Activated CD4-positive, alpha-beta T cell treated with anti-CD3 and anti-CD28 coated beads for 36 hours (primary cell): ENCODE results near the gene TIMP3. TPM values are rescaled to one million over a fixed set of nuclear protein-coding genes. Genes with fewer than 3 reads are reported as not detected.

Experiments used
- ATAC-seq: fragments of 200-7000 bp; cut with Tn5 transposase; one replicate; pipeline ENCODE4 v1.10.0; 2021; ENCODE audit warnings: mild to moderate bottlenecking, moderate library complexity
- CTCF ChIA-PET: fragments of 350-600 bp; sonication (Branson Sonifier 250); formaldehyde crosslinking; loops from one replicate; lab custom pipeline; 2021; ENCODE audit warnings: antibody characterized with exemption; lab: Charles Lee
- POLR2A ChIA-PET: fragments of 350-600 bp; sonication (Branson Sonifier 250); formaldehyde crosslinking; loops from one replicate; lab custom pipeline; 2021; ENCODE audit warnings: antibody characterized with exemption, inconsistent platforms; lab: Charles Lee
- DNase-seq: peaks from one replicate; pipeline ENCODE4 v3.0.0-alpha.2; 2020
- H3K27ac Mint-ChIP-seq: one replicate; pipeline ENCODE4 v1.8.0; 2021; ENCODE audit warnings: mixed read lengths
- H3K27me3 Mint-ChIP-seq: one replicate; pipeline ENCODE4 v1.8.0; 2021; ENCODE audit warnings: mixed read lengths
- H3K36me3 Mint-ChIP-seq: one replicate; pipeline ENCODE4 v1.8.0; 2021; ENCODE audit warnings: low read depth, mixed read lengths
- H3K4me1 Mint-ChIP-seq: one replicate; pipeline ENCODE4 v1.8.0; 2021; ENCODE audit warnings: mixed read lengths
- H3K4me3 Mint-ChIP-seq: one replicate; pipeline ENCODE4 v1.8.0; 2021; ENCODE audit warnings: mild to moderate bottlenecking, moderate library complexity, mixed read lengths
- H3K9me3 Mint-ChIP-seq: one replicate; pipeline ENCODE4 v1.8.0; 2021; ENCODE audit warnings: low read depth, mixed read lengths
- intact Hi-C, 2 experiments: fragments of 100-400 bp; cut with DNase I in 1 of 2; cut with micrococcal nuclease in 1 of 2; formaldehyde crosslinking; loops; one replicate each; pipeline versions ENCODE4 v1.14.2 to v1.15.1; 2022 to 2024; cut with DNase I, micrococcal nuclease
- total RNA-seq, 2 experiments: library from RNA; stranded (reverse); gene quantifications; one replicate each; pipeline ENCODE4 v1.2.3, GENCODE V29; 2021

Gene TIMP3
- total RNA-seq, 2 experiments from 2014 or later = not detected

GRCh38 chr22:32836280-32837123 lies 35.0 kb downstream of the TIMP3 start:
- Mint-ChIP-seq H3K27ac (no peak overlapping the region), H3K9me3 (no peaks in the 10 kb centered on the region), H3K36me3 (no peaks in the 10 kb centered on the region), H3K27me3 (no peaks in the 10 kb centered on the region), H3K4me1 (peaks cover 7% of the 10 kb centered on the region), H3K4me3 (no peak overlapping the region)
- DNase-seq = peak; percentile 12
- ChIA-PET POLR2A (no interaction called here), CTCF (interaction anchor here (0.6 to 1.2 kb wide), 6 partner anchors 23 to 280 kb away, joined by 3 to 6 read pairs (median 3); no protein-coding TSS in a partner anchor)
- intact Hi-C loops = no loop called here
- ATAC-seq = no peak

DNA sequence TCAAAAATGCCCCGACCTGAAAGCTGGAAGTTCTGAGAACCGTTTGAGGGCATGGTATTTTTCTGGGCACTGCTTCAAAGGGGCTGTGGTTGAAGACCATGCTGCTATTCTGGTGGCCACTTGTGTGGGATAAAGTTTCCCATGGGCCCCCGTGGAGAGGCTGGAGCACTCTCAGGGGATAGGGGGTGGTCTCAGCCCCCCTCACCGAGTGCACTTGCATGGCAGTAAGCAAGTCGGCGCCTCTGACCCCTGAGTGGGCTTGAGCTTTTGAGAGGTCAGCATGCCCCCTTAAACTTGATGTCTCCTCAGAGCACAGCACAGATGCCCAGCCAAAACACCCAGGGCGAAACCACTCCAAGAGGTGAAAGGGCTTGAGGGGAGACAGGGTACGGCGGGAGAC lies 35.6 kb downstream of the TIMP3 start:
- Mint-ChIP-seq H3K9me3 (no peaks in the 10 kb centered on the region), H3K4me3 (no peak overlapping the region)

GRCh38 chr22:32837803-32838202 lies 36.3 kb downstream of the TIMP3 start:
- H3K4me3 Mint-ChIP-seq = no peak overlapping the region
- no peak overlapping the region for H3K27ac Mint-ChIP-seq
- ChIA-PET CTCF (interaction anchor here (0.5 to 1.2 kb wide), 3 partner anchors 41 to 1200 kb away, joined by 3 read pairs; no protein-coding TSS in a partner anchor), POLR2A (no interaction called here)
- H3K9me3 Mint-ChIP-seq = no peaks in the 10 kb centered on the region
- H3K27me3 Mint-ChIP-seq = no peaks in the 10 kb centered on the region
- H3K4me1 Mint-ChIP-seq = no peaks in the 10 kb centered on the region
- ATAC-seq (no peak), DNase-seq (no peak)
- no peaks in the 10 kb centered on the region for H3K36me3 Mint-ChIP-seq
- intact Hi-C loops = no loop called here

More for the DNA sequence above, 35.6 kb downstream of the TIMP3 start:
- POLR2A ChIA-PET = no interaction called here
- ATAC-seq = no peak
- H3K4me1 Mint-ChIP-seq = peaks cover under 1% of the 10 kb centered on the region
- DNase-seq = no peak
- no peaks in the 10 kb centered on the region for H3K36me3 Mint-ChIP-seq
- CTCF ChIA-PET = interaction anchor here (0.5 to 1.2 kb wide), 4 partner anchors 22 to 478 kb away, joined by 3 to 4 read pairs (median 3); no protein-coding TSS in a partner anchor
- intact Hi-C loops = no loop called here
- no peaks in the 10 kb centered on the region for H3K27me3 Mint-ChIP-seq
- no peak overlapping the region for H3K27ac Mint-ChIP-seq

- no peaks in the 10 kb centered on the region for H3K27me3 Mint-ChIP-seq
- ChIA-PET CTCF (interaction anchor here (0.7 kb wide), 2 partner anchors 40 to 85 kb away, joined by 3 to 4 read pairs; no protein-coding TSS in a partner anchor), POLR2A (no interaction called here)
- H3K4me1 Mint-ChIP-seq = no peaks in the 10 kb centered on the region
- no peak for DNase-seq
- no peak overlapping the region for H3K27ac Mint-ChIP-seq
- no peak for ATAC-seq
- H3K4me3 Mint-ChIP-seq = no peak overlapping the region
- no peaks in the 10 kb centered on the region for H3K36me3 Mint-ChIP-seq
- no peaks in the 10 kb centered on the region for H3K9me3 Mint-ChIP-seq
- intact Hi-C loops = no loop called here
These were observed 38.5 kb downstream of the TIMP3 start for GRCh38 chr22:32839831-32840584.

DNA sequence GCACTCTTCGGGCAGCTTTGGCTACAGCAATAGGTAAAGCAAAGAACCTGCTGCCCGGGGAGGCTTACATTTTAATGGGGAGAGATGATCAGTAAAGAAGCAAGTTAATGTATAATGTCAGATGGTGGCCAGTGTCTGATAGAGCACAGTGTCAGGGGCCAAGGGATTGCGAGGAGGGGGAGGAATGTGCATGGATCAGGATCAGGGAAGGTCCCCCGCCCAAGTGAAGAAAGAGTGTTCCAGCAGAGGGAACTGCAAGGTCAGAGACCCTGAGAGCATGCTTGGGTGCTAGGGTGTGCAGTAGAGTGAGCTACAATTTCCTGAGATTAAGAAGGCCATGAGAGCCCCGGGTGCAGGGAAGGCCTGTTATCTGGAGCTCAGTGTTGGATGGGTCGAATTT lies 39.7 kb downstream of the TIMP3 start:
- ChIA-PET CTCF (interaction anchor here (0.6 to 0.9 kb wide), 2 partner anchors 11 to 34 kb away, joined by 3 read pairs; no protein-coding TSS in a partner anchor), POLR2A (no interaction called here)
- intact Hi-C loops = no loop called here
- Mint-ChIP-seq H3K9me3 (no peaks in the 10 kb centered on the region), H3K4me1 (no peaks in the 10 kb centered on the region), H3K4me3 (no peak overlapping the region), H3K36me3 (no peaks in the 10 kb centered on the region), H3K27ac (no peak overlapping the region), H3K27me3 (no peaks in the 10 kb centered on the region)
- DNase-seq (no peak), ATAC-seq (no peak)

- CTCF ChIA-PET = interaction anchor here (0.7 kb wide), 1 partner anchor 193 kb away, joined by 4 read pairs; no protein-coding TSS in a partner anchor
- no peaks in the 10 kb centered on the region for H3K36me3 Mint-ChIP-seq
- no peaks in the 10 kb centered on the region for H3K4me1 Mint-ChIP-seq
- POLR2A ChIA-PET = no interaction called here
- DNase-seq = no peak
- H3K9me3 Mint-ChIP-seq = no peaks in the 10 kb centered on the region
- H3K27me3 Mint-ChIP-seq = no peaks in the 10 kb centered on the region
- no peak overlapping the region for H3K4me3 Mint-ChIP-seq
- intact Hi-C loops = no loop called here
- H3K27ac Mint-ChIP-seq = no peak overlapping the region
- no peak for ATAC-seq
These were observed 41.0 kb downstream of the TIMP3 start for GRCh38 chr22:32842486-32842885.

GRCh38 chr22:32843300-32843699 lies 41.8 kb downstream of the TIMP3 start:
- ChIA-PET POLR2A (no interaction called here), CTCF (no interaction called here)
- Mint-ChIP-seq H3K9me3 (no peaks in the 10 kb centered on the region), H3K27ac (no peak overlapping the region), H3K27me3 (no peaks in the 10 kb centered on the region), H3K36me3 (no peaks in the 10 kb centered on the region), H3K4me3 (no peak overlapping the region), H3K4me1 (no peaks in the 10 kb centered on the region)
- no peak for DNase-seq
- no peak for ATAC-seq
- intact Hi-C loops = no loop called here

DNA sequence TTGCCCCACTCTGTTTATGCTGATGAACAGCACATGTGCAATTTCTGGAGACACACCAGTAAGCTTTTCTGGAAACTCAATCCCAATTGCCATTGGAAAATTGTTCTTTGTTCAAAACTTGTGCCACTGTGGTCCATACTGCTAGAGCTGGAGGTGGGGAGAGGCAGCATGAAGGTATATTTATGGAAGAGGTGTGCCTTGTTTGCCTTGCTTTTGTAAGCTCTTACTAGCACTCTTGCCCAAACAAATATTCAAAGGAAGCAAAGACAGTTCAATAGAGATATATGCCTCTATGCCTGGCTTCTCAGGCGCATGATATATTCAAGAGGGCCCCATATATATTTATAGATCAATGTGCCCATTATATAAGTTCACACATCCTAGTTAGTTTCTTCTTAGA lies 42.7 kb downstream of the TIMP3 start:
- H3K27ac Mint-ChIP-seq = no peak overlapping the region
- POLR2A ChIA-PET = no interaction called here
- DNase-seq = no peak
- CTCF ChIA-PET = no interaction called here
- H3K4me1 Mint-ChIP-seq = no peaks in the 10 kb centered on the region
- ATAC-seq = no peak
- peaks cover 3% of the 10 kb centered on the region for H3K27me3 Mint-ChIP-seq
- intact Hi-C loops = no loop called here
- no peaks in the 10 kb centered on the region for H3K9me3 Mint-ChIP-seq
- no peak overlapping the region for H3K4me3 Mint-ChIP-seq
- H3K36me3 Mint-ChIP-seq = no peaks in the 10 kb centered on the region

DNA sequence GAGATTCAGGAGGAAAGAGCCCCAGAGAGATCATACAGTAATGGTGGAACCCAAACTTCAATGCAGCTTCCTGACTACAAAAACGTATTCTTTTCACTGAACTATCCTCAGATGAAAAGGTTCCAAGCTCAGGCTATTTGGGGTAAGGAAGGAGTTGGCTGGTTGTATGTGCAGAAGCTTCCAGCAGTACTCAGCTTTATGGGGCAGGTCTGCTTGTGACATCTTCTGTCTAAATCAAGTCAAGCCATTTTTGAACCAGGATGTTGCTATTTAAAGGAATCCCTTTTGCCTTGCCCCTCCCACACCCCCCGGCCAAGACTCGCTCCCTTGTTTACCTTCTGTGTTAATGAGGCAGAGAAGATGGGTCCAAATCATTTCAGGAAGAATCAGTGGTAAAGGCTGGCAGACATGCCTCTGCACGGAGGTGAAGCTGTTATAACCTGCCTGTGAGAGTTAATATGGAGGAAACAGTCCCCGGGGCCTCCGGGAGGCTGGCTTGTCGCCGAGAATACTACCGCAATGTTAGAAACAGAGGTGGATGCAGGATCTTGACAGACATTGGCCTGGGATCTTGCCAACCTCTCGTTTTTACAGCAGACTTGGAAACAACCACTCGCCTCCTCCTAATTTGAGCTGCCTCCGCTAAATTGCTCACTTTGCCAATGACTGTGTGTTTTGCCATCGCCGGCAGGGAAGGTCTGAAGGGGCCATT lies 45.4 kb downstream of the TIMP3 start:
- ChIA-PET CTCF (no interaction called here), POLR2A (no interaction called here)
- H3K36me3 Mint-ChIP-seq = no peaks in the 10 kb centered on the region
- ATAC-seq = no peak
- no peak for DNase-seq
- intact Hi-C loops = no loop called here
- H3K27me3 Mint-ChIP-seq = peaks cover 3% of the 10 kb centered on the region
- H3K4me1 Mint-ChIP-seq = no peaks in the 10 kb centered on the region
- H3K4me3 Mint-ChIP-seq = no peak overlapping the region
- no peak overlapping the region for H3K27ac Mint-ChIP-seq
- H3K9me3 Mint-ChIP-seq = no peaks in the 10 kb centered on the region

- Mint-ChIP-seq H3K27ac (no peak overlapping the region), H3K36me3 (no peaks in the 10 kb centered on the region), H3K9me3 (no peaks in the 10 kb centered on the region), H3K4me1 (no peaks in the 10 kb centered on the region), H3K27me3 (peaks cover 3% of the 10 kb centered on the region), H3K4me3 (no peak overlapping the region)
- DNase-seq (no peak), ATAC-seq (no peak)
- intact Hi-C loops = no loop called here
- POLR2A ChIA-PET = no interaction called here
- CTCF ChIA-PET = no interaction called here
These were observed 46.7 kb downstream of the TIMP3 start for GRCh38 chr22:32848226-32848625.

DNA sequence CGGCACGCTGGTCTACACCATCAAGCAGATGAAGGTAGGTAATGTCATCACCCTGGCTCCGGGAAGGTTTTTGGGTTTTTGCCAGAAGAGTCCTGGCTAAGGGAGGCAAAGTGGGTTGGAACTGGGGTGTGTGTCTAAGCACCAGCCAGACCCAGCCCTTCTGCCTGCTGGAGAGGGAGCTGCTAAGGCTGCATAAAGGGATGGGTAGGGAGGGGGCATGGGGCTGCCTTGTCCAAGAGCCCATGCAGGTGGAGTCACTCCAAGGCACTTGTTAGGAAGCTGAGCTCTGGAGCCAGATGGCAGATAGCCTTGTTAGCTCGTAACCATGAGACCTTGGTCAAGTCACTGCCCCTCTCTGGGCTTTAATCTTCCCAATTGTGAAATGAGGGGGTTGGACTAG lies 48.0 kb downstream of the TIMP3 start:
- ATAC-seq (no peak), DNase-seq (no peak)
- POLR2A ChIA-PET = no interaction called here

More for the DNA sequence above, 48.0 kb downstream of the TIMP3 start:
- intact Hi-C loops = no loop called here
- peaks cover 3% of the 10 kb centered on the region for H3K27me3 Mint-ChIP-seq
- H3K36me3 Mint-ChIP-seq = no peaks in the 10 kb centered on the region
- H3K4me3 Mint-ChIP-seq = no peak overlapping the region
- CTCF ChIA-PET = interaction anchor here (1.0 kb wide), 1 partner anchor 15 kb away, joined by 4 read pairs; no protein-coding TSS in a partner anchor
- no peaks in the 10 kb centered on the region for H3K9me3 Mint-ChIP-seq
- no peak overlapping the region for H3K27ac Mint-ChIP-seq
- no peaks in the 10 kb centered on the region for H3K4me1 Mint-ChIP-seq
